Measurements from ENCODE around the gene SMOC2. TPM values are rescaled to one million over a fixed set of nuclear protein-coding genes. Genes with fewer than 3 reads are reported as not detected.

SMOC2 gene
- total RNA-seq, 1 experiment from 2014 or later = 2.1 TPM

DNA sequence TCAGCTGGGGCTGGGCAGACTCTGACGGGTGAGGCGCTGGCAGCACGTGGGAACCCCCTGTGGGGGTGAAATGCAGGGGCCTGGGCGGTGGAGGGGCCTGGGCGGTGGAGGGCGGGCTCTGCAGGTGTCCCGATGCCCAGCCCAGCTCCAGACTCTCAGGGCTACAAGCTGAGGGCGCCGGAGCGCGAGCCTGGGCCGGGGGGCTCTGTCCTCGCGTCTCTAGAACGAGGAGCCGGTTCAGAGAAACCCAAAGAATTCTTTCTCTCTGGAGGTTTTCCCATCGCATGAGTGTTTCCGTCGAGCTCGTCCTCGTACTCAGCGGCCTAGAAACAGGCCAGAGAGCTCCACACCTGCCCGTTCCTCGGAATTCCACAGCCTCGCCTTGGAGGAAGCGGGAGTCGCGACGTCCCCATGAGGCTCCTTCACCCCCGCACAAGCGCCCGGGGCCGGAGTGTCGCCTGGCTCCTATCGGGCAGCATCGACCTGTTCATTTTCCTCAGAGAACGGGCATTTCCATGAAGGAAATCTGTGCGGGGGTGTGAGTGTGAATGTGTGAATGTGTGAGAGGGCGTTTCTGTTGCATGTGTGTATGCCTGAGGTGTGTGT, 76.9 kb downstream of the SMOC2 start:
- DNase-seq = no peak
- Histone ChIP-seq H2BK15ac (ENCODE audit: low read depth, low read length) (no peak overlapping the region), H3K4me2 (ENCODE audit: insufficient read depth, insufficient read length, low read length) (no peak overlapping the region), H3K4ac (ENCODE audit: low read depth, low read length) (no peak overlapping the region), H4K5ac (ENCODE audit: insufficient read length, low read depth, low read length) (no peak overlapping the region), H3T11ph (ENCODE audit: low read length) (no peak overlapping the region), H2BK20ac (ENCODE audit: low read depth, low read length, poor library complexity, severe bottlenecking) (no peak overlapping the region), H4K20me1 (ENCODE audit: control insufficient read depth, insufficient read depth, insufficient read length) (no peaks in the 10 kb centered on the region), H2BK120ac (ENCODE audit: low read depth, low read length, poor library complexity, severe bottlenecking) (no peak overlapping the region), H3K9ac (ENCODE audit: extremely low read depth, insufficient read length, low read length) (no peak overlapping the region), H3K79me2 (ENCODE audit: insufficient read depth, low read length) (no peaks in the 10 kb centered on the region), H3K23ac (ENCODE audit: insufficient read length, low read depth, low read length) (peak overlapping the region; percentile 7), H3K56ac (ENCODE audit: insufficient read length, low read depth, low read length) (no peak overlapping the region), H3K4me1 (ENCODE audit: insufficient read depth, low read length) (0 out of 2 replicates have a peak, but pooled peaks cover 4% of the 10 kb centered on the region), H3K23me2 (ENCODE audit: insufficient read length, low read depth, low read length, poor library complexity, severe bottlenecking) (no peaks in the 10 kb centered on the region), H3K9me3 (ENCODE audit: control insufficient read depth, low read depth, low read length) (no peaks in the 10 kb centered on the region), H3K14ac (ENCODE audit: insufficient read depth, low read length) (no peak overlapping the region; the same call in 1 of the 2 replicates), H3K79me1 (ENCODE audit: insufficient read depth, low read depth, low read length, poor library complexity, severe bottlenecking) (no peaks in the 10 kb centered on the region), H4K91ac (ENCODE audit: insufficient read length, low read depth, low read length) (no peak overlapping the region), H2AK5ac (ENCODE audit: insufficient read length, low read length) (no peak overlapping the region), H3K18ac (ENCODE audit: insufficient read length, low read depth, low read length) (no peak overlapping the region), H2AFZ (ENCODE audit: low read length) (no peak overlapping the region), H2BK5ac (ENCODE audit: insufficient read length, low read length) (no peak overlapping the region), H2BK12ac (ENCODE audit: insufficient read length, low read depth, low read length) (no peak overlapping the region), H3K27ac (ENCODE audit: insufficient read length, low read depth, low read length) (no peak overlapping the region), H3K27me3 (ENCODE audit: insufficient read depth, low read length) (no peaks in the 10 kb centered on the region), H4K8ac (replicated peaks; ENCODE audit: insufficient read length, low read depth, low read length) (no peak overlapping the region)
- no CpG with 5 or more reads among the region's 39 CpGs for WGBS (ENCODE audit: extremely low coverage, insufficient read length, low lambda C conversion rate)
- H3K27ac Mint-ChIP-seq = no peak overlapping the region
- no peaks in the 10 kb centered on the region for H3K36me3 Mint-ChIP-seq (ENCODE audit: insufficient read depth in 1 of 3, low read depth in 3 of 3)
- TF ChIP-seq, protein P1, sequence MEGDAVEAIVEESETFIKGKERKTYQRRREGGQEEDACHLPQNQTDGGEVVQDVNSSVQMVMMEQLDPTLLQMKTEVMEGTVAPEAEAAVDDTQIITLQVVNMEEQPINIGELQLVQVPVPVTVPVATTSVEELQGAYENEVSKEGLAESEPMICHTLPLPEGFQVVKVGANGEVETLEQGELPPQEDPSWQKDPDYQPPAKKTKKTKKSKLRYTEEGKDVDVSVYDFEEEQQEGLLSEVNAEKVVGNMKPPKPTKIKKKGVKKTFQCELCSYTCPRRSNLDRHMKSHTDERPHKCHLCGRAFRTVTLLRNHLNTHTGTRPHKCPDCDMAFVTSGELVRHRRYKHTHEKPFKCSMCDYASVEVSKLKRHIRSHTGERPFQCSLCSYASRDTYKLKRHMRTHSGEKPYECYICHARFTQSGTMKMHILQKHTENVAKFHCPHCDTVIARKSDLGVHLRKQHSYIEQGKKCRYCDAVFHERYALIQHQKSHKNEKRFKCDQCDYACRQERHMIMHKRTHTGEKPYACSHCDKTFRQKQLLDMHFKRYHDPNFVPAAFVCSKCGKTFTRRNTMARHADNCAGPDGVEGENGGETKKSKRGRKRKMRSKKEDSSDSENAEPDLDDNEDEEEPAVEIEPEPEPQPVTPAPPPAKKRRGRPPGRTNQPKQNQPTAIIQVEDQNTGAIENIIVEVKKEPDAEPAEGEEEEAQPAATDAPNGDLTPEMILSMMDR (conservative IDR thresholded peaks at IDR 0.05) = no peak
- no peak overlapping the region for H3K4me3 Mint-ChIP-seq
- peaks cover 2 to 3% of the 10 kb centered on the region in 2 experiments for H3K4me1 Mint-ChIP-seq
- peaks cover 4% of the 10 kb centered on the region; the same call in 1 of the 2 replicates for H3K27me3 Mint-ChIP-seq (ENCODE audit: low read depth)
- H3K9me3 Mint-ChIP-seq = no peaks in the 10 kb centered on the region; a peak in 1 of 5 replicates
